ENCODE measurements around the gene ZACN. TPM values are rescaled to one million over a fixed set of nuclear protein-coding genes. Genes with fewer than 3 reads are reported as not detected.

ZACN gene
- polyA plus RNA-seq, 2 of the 4 experiments (the other 2 are of a cell fraction), result 0.12 to 0.30 TPM

GRCh38 chr17:76072148-76072858 lies 6.7 kb upstream of the ZACN start, which contains the start of gene SRP68 (continued):
- peak; percentile 77; the same call in 1 of the 2 replicates for TF ChIP-seq MYC (IDR thresholded peaks at IDR 0.05; ENCODE audit: borderline replicate concordance, low read length)
- no peak for TF ChIP-seq SMC3 (IDR thresholded peaks at IDR 0.05)
- TF ChIP-seq HMGXB4 (CRISPR knock-in tag; IDR thresholded peaks at IDR 0.05; ENCODE audit: borderline replicate concordance), result no peak
- TF ChIP-seq ATOH8 (CRISPR knock-in tag; IDR thresholded peaks at IDR 0.05; ENCODE audit: low read depth), result peak; percentile 54; the same call in 1 of the 2 replicates
- 0 out of 2 replicates have a peak, but pooled peaks have one; percentile 49 for TF ChIP-seq GATA3 (IDR thresholded peaks at IDR 0.05; ENCODE audit: borderline replicate concordance)
- peak; percentile 89 for TF ChIP-seq KDM5A (IDR thresholded peaks at IDR 0.05)
- no peak for TF ChIP-seq HOXB5 (CRISPR knock-in tag; IDR thresholded peaks at IDR 0.05)
- TF ChIP-seq ZSCAN20 (CRISPR knock-in tag; IDR thresholded peaks at IDR 0.05), result no peak
- peak; percentile 81 for TF ChIP-seq E2F6 (IDR thresholded peaks at IDR 0.05; ENCODE audit: borderline replicate concordance, low read depth)
- TF ChIP-seq REST (IDR thresholded peaks at IDR 0.05), result no peak
- no peak for TF ChIP-seq HES2 (IDR thresholded peaks at IDR 0.05)
- no peak for TF ChIP-seq CHD4 (IDR thresholded peaks at IDR 0.05; ENCODE audit: borderline replicate concordance)
- TF ChIP-seq MAZ (IDR thresholded peaks at IDR 0.05; ENCODE audit: borderline replicate concordance, low read depth, low read length), result no peak
- no peak for TF ChIP-seq HDAC2 (IDR thresholded peaks at IDR 0.05)
- no peak for TF ChIP-seq HOXA7 (CRISPR knock-in tag; IDR thresholded peaks at IDR 0.05)
- TF ChIP-seq PHF8 (IDR thresholded peaks at IDR 0.05; ENCODE audit: borderline replicate concordance, low read depth), result peak; percentile 84
- TF ChIP-seq SREBF2 (IDR thresholded peaks at IDR 0.05), result no peak
- TF ChIP-seq MAX (IDR thresholded peaks at IDR 0.05), result peak; percentile 94
- no peak for TF ChIP-seq ZNF302 (CRISPR knock-in tag; IDR thresholded peaks at IDR 0.05)
